ENCODE results near the gene EFS. TPM values are rescaled to one million over a fixed set of nuclear protein-coding genes. Genes with fewer than 3 reads are reported as not detected.
"Not testable (repeated sequence)": the region's sequence is repeated elsewhere in the genome, so short reads cannot be mapped to it uniquely, and the experiment has no call there.

Gene EFS
- total RNA-seq, 1 donor from 2014 or later, result 0.82 TPM

DNA sequence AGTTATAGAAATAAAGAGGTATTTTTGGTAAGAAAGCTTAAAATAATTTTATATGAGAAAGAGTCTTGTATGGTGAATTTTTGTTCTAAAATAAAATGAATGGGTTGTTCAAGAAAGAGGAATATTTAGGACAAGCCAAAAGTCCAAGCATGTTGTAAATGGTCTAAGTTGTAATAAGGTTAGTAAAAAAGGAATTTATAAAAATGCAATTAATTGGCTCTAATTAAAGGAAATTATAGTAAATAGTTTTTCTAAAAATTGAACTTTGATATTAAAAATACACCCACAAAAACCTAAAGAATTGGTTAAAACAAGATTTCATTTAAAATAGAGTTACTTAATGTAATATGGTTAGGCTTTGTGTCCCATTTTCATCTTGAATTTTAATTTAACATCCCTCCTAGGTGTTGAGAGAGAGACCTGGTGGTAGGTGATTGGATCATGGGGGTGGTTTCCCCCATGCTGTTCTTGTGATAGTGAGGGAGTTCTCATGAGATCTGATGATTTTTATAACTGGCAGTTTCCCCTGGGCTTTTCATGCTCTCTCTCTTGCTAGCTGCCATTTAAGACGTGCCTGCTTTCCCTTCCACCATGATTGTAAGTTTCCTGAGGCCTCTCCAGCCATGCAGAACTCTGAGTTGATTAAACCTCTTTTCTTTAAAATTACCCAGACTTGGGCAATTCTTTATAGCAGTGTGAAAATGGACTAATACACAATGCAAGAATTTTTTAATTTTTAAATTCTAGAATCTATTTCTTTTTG, 25.3 kb downstream of the EFS start:
- no peak for DNase-seq (ENCODE audit: extremely low read depth, low read depth, low spot score)

DNA sequence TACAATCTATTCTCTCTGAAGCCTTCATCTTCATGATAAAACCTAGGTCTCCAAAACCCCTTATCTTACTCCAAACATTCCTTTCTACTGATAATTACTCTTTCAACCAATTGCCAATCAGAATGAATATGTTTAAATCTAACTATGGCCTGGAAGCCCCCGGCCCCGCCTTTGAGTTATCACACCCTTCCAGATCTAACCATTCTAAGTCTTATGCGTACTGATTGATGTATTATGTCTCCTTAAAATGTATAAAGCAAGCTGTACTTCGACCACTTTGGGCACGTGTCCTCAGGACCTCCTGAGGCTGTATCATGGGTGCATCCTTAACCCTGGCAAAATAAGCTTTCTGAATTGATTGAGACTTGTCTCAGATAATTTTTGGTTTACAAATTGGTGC, 29.3 kb downstream of the EFS start:
- DNase-seq (ENCODE audit: extremely low read depth, low read depth, low spot score), result no peak

GRCh38 chr14:23327947-23328744, 36.8 kb downstream of the EFS start:
- peak; percentile 58 for DNase-seq (ENCODE audit: extremely low read depth, low read depth, low spot score)

GRCh38 chr14:23326491-23327332, 38.3 kb downstream of the EFS start:
- DNase-seq (ENCODE audit: extremely low read depth, low read depth, low spot score), result no peak

- not testable (repeated sequence) for DNase-seq (ENCODE audit: extremely low read depth, low read depth, low spot score)
Measured at GRCh38 chr14:23325746-23326145, 39.2 kb downstream of the EFS start.

DNA sequence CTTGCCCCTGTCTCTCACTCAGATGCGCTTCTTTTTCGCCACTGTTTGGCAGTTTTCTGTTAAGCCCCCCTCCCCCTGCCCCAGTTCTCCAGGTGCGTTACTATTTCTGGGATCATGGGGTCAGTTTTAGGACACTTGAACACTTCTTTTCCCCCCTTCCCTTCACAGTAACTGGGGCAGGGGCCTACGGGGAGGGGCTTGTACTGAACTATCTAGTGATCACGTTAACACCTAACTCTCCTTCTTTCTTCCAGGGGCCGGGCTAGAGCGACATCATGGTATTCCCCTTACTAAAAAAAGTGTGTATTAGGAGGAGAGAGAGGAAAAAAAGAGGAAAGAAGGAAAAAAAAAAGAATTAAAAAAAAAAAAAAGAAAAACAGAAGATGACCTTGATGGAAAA, 40.0 kb downstream of the EFS start:
- DNase-seq (ENCODE audit: extremely low read depth, low read depth, low spot score), result no peak

- no peak for DNase-seq (ENCODE audit: extremely low read depth, low read depth, low spot score)
Measured at GRCh38 chr14:23324455-23324846, 40.5 kb downstream of the EFS start.

GRCh38 chr14:23323838-23324454, 41.0 kb downstream of the EFS start:
- DNase-seq (ENCODE audit: extremely low read depth, low read depth, low spot score), result no peak

DNA sequence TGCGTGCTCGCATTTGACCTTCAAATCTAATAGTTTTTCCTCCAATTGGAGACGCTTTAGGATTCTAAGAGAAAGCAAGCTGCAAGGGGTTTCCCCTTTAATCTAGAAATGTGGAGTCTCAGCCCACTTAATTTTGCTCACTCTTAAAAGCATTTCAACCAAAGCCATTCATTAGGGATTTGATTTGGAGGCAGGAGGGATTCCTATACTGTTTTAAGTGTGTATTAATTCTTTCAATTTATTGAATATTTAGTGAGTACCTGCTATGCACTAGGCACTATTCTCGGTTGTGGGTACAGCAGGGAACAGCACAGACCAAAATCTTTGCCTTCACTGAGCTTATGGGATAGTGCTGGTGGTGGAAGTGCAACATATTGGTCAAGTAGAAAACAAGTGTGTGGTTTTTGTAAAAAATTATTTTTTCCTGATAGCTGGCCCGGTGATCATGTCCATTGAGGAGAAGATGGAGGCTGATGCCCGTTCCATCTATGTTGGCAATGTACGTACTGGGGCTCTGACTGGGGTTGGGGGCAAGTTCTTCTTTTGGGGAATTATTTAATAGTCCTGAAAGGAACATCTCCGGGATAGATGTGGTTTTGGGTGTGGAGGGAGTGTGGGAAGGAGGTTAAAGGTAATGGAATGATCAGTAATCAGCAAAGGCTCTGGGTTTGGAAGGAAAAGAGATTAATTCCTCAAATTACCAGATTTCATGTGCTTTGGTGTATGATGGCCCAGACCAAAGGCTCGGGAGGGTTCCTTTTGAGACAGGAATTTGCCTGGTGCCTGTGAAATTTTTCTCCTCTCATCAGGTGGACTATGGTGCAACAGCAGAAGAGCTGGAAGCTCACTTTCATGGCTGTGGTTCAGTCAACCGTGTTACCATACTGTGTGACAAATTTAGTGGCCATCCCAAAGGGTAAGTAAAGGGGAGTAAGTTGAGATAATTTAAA, 42.1 kb downstream of the EFS start:
- DNase-seq (ENCODE audit: extremely low read depth, low read depth, low spot score), result no peak

DNA sequence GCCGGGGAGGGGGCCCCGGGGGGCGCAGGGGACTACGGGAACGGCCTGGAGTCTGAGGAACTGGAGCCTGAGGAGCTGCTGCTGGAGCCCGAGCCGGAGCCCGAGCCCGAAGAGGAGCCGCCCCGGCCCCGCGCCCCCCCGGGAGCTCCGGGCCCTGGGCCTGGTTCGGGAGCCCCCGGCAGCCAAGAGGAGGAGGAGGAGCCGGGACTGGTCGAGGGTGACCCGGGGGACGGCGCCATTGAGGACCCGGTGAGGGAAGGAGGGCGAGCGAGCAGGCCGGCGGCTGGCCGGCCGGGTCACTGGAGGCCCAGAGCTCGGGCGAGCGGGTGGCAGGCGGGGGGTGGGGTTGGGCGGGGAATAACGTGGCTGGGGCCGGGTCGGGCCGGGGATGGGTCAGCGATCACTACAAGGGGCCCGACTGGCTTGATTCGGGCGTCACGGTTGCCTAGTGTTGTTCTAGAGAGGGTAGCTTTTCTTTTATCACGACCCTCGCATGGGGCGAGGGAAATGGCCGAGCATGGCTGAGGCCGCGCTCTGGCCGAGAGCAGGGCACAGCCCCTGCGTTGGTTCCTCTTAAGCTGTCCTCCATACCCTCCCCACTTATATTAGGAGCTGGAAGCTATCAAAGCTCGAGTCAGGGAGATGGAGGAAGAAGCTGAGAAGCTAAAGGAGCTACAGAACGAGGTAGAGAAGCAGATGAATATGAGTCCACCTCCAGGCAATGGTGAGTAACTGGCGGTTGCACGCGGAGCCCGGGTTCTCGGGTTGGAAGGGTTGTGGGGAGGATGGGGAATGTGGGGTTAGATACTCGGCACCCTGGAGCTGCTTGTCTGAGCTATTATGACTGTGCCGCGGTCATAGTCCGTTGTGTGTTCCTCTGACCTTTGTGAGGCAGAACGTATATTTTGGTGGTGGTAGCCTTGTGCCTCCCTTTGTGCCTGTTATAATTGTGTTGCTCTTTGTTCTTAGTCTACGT, 43.1 kb downstream of the EFS start:
- no peak for DNase-seq (ENCODE audit: extremely low read depth, low read depth, low spot score)

GRCh38 chr14:23320584-23321571, 44.1 kb downstream of the EFS start, which contains the start of gene PABPN1:
PABPN1 (plus strand) TSS chr14:23321457; CDS start chr14:23321470, 13 bp downstream.
- peak; percentile 100 for DNase-seq (ENCODE audit: extremely low read depth, low read depth, low spot score)

- no peak for DNase-seq (ENCODE audit: extremely low read depth, low read depth, low spot score)
Measured at GRCh38 chr14:23319746-23320583, 45.0 kb downstream of the EFS start.

GRCh38 chr14:23316300-23316699, 48.7 kb downstream of the EFS start:
- no peak for DNase-seq (ENCODE audit: extremely low read depth, low read depth, low spot score)

DNA sequence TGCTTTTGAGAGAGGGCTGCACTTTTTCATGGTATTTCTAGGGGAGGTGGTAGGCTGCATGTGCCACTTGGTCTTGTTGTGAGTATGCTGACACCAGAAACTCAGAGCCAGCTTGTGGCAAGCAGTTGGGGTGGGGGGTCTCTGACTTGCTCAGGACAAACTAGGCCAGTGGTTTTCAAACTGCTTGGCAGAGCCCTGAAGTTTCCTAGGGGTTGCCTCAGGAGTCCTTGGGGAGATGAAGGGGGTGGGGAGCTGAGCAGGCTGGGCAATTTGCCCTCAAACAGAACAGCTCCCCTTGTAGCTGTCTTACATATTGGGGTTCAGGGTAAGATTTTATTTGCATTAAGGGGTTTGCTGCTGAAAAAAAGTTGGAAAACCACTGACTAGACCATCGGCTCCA, 54.4 kb downstream of the EFS start:
- DNase-seq (ENCODE audit: extremely low read depth, low read depth, low spot score), result no peak

DNA sequence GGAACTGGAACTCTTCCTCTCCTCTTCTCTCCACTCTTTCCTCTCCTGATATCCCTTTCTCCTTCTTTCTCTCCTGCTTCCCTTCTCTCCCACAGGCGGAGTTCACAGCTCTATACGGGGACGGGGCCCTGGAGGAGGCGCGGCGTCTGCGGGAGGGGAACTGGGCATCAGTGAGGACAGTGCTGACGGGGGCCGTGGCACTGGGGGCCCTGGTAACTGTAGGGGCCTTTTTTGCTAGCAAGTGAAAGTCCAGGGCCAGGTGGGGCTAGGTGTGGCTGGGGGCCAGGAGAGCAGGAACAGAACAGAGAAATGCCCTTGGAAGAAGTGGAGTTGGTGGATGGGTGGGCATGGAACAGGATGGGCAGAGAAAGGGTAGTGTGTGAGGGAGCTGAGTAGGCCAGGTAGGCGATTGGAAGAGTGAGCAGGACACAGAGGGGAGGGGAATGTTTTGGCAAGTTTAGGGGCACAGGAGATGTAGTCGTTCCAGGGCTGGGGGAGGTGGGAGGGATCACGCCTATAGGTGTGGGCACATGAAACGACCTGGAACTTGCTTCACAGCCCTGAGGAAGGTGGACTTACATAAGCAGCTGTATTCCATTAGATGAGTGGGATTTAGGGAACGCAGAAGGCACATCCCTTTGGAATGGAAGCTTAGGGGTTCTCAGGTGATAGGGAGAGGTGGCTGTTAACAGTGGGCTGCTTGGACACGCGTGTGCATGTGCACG, 56.1 kb downstream of the EFS start:
- DNase-seq (ENCODE audit: extremely low read depth, low read depth, low spot score), result no peak

Measured in glomerular endothelial cell (primary cell).